ENCODE data around the gene KRTAP4-7.
"Not testable (repeated sequence)": the region's sequence is repeated elsewhere in the genome, so short reads cannot be mapped to it uniquely, and the experiment has no call there.

The KRTAP4-7 gene

DNA sequence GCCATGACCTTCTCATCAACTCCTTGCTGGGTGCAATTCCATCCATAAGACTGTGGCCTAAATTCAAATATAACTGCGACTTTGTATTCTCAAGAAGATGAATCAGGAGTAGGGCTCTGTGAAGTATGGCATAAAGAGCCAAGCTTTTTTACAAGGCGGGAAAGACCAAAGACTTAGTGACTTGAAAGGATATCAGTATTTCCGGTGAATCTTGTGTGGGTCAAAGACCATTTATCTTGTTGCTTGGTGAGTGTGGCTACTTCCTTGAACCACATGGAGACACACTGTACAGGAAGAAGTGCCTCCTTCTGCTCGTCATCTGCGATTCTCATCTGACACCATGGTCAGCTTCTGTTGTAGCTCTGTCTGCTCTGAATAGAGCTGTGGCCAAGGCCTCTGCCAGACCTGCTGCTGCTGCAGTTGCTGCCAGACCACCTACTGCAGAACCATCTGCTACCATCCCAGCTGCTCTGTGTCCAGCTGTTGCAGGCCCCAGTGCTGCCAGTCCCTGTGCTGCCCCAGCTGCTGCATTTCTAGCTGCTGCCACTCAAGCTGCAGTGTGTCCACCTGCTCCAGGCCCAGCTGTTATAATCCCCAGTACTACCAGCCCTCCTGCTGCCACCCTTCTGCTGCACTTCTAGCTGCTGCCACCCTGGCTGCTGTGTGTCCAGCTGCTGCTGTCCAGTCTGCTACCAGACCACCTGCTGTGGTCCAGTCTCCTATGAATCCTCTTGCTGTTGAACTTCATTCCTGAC, 12.2 kb upstream of the KRTAP4-7 start:
- DNase-seq (ENCODE audit: low read depth): no peak
- TF ChIP-seq, protein P1, sequence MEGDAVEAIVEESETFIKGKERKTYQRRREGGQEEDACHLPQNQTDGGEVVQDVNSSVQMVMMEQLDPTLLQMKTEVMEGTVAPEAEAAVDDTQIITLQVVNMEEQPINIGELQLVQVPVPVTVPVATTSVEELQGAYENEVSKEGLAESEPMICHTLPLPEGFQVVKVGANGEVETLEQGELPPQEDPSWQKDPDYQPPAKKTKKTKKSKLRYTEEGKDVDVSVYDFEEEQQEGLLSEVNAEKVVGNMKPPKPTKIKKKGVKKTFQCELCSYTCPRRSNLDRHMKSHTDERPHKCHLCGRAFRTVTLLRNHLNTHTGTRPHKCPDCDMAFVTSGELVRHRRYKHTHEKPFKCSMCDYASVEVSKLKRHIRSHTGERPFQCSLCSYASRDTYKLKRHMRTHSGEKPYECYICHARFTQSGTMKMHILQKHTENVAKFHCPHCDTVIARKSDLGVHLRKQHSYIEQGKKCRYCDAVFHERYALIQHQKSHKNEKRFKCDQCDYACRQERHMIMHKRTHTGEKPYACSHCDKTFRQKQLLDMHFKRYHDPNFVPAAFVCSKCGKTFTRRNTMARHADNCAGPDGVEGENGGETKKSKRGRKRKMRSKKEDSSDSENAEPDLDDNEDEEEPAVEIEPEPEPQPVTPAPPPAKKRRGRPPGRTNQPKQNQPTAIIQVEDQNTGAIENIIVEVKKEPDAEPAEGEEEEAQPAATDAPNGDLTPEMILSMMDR (IDR thresholded peaks at IDR 0.05; ENCODE audit: insufficient read depth, low read depth, low read length, missing control alignments): no peak
- no peak overlapping the region for H3K4me3 ChIP-seq (ENCODE audit: low read length)

DNA sequence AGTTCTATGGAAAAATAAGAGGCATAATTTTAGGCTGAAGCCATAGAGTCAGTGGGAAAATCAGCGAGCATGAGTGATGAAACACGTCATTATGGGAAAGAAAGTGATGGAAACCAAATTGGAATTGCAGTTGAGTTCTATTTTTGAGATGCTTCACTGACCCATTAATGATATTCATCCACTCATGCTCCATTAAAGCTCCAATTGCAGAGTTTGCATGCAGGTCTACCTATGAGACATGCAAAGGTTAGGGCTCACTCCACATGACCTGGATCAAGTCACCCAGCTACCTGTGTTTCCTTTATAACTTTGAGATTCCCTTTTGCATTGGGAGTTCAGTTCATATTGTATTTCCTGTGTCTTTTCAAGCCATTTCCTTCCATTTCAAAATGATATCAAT, 10.3 kb upstream of the KRTAP4-7 start:
- no peak overlapping the region for H3K4me3 ChIP-seq (ENCODE audit: low read length)
- TF ChIP-seq, protein P1 (IDR thresholded peaks at IDR 0.05; ENCODE audit: insufficient read depth, low read depth, low read length, missing control alignments): no peak
- DNase-seq (ENCODE audit: low read depth): no peak

DNA sequence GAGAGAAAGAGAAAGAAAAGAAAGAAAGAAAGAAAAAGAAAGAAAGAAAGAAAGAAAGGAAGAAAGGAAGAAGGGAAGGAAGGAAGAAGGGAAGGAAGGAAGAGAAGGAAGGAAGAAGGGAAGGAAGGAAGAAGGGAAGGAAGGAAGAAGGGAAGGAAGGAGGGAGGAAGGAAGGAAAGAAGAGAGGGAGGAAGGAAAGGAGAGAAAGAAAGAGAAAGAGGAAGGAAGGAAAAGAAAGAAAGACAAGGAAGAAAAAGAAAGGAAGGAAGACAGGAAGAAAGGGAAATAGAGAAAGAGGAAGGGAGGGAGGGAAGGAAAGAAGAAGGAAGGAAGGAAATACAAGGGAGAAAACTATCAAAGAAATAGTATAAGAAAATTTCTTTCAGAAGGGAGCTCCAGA, 7.2 kb upstream of the KRTAP4-7 start:
- TF ChIP-seq, protein P1 (IDR thresholded peaks at IDR 0.05; ENCODE audit: insufficient read depth, low read depth, low read length, missing control alignments): no peak
- no peak for DNase-seq (ENCODE audit: low read depth)
- no peak overlapping the region for H3K4me3 ChIP-seq (ENCODE audit: low read length)

DNA sequence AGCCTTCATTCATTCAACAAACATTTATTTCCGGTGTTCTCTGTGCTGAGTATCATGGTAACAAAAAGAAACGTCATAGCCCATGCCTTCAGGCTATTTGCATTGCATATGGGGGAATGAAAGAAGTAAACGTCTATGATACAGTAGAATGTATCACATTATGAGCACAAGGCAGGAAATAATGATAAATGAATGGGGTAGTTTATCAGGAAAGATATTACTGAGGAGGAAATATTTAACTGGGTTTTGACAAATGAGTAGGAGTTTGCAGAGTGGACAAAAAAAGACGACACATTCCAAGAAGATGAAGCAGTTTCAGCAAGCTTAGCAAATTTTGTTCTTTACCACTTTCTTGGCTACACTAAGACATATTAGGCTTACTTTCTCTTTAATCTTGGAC, 1.3 kb upstream of the KRTAP4-7 start:
- peak; percentile 82 for DNase-seq (ENCODE audit: low read depth)
- H3K4me3 ChIP-seq (ENCODE audit: low read length): no peak overlapping the region
- TF ChIP-seq, protein P1 (IDR thresholded peaks at IDR 0.05; ENCODE audit: insufficient read depth, low read depth, low read length, missing control alignments): no peak

DNA sequence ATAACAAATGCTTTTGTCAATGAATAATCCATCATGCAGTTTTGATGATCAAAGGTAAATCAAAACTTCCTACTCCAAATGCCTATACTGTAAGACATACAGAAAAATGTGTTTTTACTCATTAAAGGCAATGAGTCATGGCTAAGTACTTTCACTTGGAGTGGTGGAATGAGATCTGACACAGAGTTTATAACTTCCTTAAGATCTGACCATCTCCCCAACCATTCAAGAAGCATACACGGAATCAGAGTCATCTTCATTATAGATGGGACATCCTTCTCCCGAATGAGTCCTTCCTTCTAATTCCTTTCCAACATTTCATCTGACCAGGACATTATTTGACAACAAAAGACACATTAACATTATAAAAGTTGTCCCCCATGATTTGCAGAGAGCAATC, 523 bp upstream of the KRTAP4-7 start:
- H3K4me3 ChIP-seq (ENCODE audit: low read length): not testable (repeated sequence)
- peak; percentile 49 for DNase-seq (ENCODE audit: low read depth)

DNA sequence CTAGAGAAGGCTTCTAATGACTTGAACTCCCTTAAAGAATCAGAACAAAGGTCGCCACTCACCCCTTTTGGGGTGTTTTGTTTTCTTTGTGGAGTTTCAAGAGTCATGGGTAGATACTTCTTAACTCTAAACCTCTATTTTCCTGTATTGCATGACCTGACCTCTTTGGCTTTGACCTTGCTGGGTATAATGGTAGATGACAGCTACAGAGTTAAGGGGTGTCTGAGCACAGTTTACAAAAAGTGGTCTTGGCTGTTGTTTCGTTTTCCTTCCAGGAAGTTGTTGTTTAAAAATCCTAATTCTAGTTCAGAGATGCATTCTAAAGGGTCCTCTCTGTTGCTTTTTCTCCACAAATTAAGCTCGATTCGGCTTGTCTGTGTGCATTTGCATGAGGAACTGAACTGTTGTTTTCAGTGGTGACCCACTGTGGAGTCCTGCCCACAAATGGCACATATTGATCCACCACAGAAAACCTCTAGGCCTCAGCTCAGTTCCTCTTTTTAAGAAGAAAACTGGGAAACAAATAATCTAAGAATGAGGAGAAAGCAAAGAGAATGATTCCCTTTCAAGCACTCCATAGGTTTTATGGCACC, 4.9 kb downstream of the KRTAP4-7 start:
- DNase-seq (ENCODE audit: low read depth); H3K4me3 ChIP-seq (ENCODE audit: low read length): not testable (repeated sequence)

DNA sequence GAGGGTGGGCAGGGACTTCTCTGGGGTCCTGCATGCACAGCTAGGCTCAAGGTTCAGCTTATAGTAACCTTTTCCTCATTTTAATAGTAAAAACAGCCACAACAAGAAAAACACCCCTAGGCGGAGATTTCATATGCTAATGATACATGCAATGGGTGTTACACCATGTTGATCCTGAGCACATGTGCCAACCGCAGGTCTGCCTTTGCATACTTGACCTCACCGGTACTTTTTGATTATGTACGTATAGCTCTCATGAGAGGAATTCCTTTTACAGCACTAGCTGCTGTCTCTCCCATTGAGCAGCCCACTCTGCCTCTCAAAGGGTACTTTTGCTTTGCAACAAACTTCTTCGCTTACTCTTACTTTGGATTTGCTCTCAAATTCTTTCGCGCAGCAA, 12.1 kb downstream of the KRTAP4-7 start:
- DNase-seq (ENCODE audit: low read depth): no peak
- TF ChIP-seq, protein P1 (IDR thresholded peaks at IDR 0.05; ENCODE audit: insufficient read depth, low read depth, low read length, missing control alignments): no peak
- no peak overlapping the region for H3K4me3 ChIP-seq (ENCODE audit: low read length)

DNA sequence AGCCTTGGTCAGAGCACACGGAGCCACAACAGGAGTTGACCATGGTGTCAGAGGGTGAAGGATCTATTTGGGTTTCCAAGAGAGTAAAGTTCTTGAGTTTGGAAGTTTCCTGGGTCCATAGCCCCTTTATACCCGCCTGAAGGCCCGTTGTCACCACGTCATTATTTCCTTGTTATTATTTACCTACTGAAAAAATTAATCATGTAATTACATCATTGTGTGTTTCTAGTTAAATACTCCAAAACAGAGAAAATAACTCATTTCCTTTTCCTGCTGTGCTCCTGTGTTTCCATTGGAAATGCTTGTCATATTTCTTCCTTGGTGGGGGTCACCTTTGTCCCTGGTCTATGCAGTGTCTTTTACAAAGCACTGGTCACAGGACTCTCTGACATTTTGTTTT, 14.1 kb downstream of the KRTAP4-7 start, which contains the start of gene KRTAP4-8:
TSS of gene KRTAP4-8 (minus strand) at position 101 of the 400 bp plus-strand sequence. CDS start at position 43, 58 bp downstream.
- TF ChIP-seq, protein P1 (IDR thresholded peaks at IDR 0.05; ENCODE audit: insufficient read depth, low read depth, low read length, missing control alignments): no peak
- H3K4me3 ChIP-seq (ENCODE audit: low read length): no peak within 1 kb of the TSS
- no peak for DNase-seq (ENCODE audit: low read depth)
